Measurements from ENCODE around the gene PTPRB. TPM values are rescaled to one million over a fixed set of nuclear protein-coding genes. Genes with fewer than 3 reads are reported as not detected.

The PTPRB gene
- total RNA-seq, 1 donor from 2014 or later: not detected

GRCh38 chr12:70661466-70662161, 24.4 kb upstream of the PTPRB start:
- DNase-seq: no peak
- no peaks in the 10 kb centered on the region for H3K36me3 Mint-ChIP-seq (ENCODE audit: low read depth)
- ChIA-PET CTCF (no interaction called here), POLR2A (no interaction called here)
- intact Hi-C loops (cut with micrococcal nuclease): no loop called here
- no peak for TF ChIP-seq CTCF (IDR thresholded peaks at IDR 0.05)
- no peaks in the 10 kb centered on the region for H3K9me3 Mint-ChIP-seq
- no peak overlapping the region for H3K27ac Mint-ChIP-seq
- H3K27me3 Mint-ChIP-seq: no peaks in the 10 kb centered on the region
- ATAC-seq (ENCODE audit: low read depth): no peak
- no peak overlapping the region for H3K4me3 Mint-ChIP-seq
- H3K4me1 Mint-ChIP-seq: peaks cover 10% of the 10 kb centered on the region

- Mint-ChIP-seq H3K4me3 (no peak overlapping the region), H3K27me3 (no peaks in the 10 kb centered on the region), H3K36me3 (ENCODE audit: low read depth) (no peaks in the 10 kb centered on the region), H3K9me3 (no peaks in the 10 kb centered on the region), H3K27ac (no peak overlapping the region), H3K4me1 (peaks cover 10% of the 10 kb centered on the region)
- intact Hi-C loops (cut with micrococcal nuclease): no loop called here
- DNase-seq (no peak), ATAC-seq (ENCODE audit: low read depth) (no peak)
- POLR2A ChIA-PET: no interaction called here
- TF ChIP-seq CTCF (IDR thresholded peaks at IDR 0.05): no peak
- CTCF ChIA-PET: no interaction called here
Observed at GRCh38 chr12:70660620-70661219, 23.5 kb upstream of the PTPRB start.

- CTCF ChIA-PET: no interaction called here
- intact Hi-C loops (cut with micrococcal nuclease): no loop called here
- H3K9me3 Mint-ChIP-seq: no peaks in the 10 kb centered on the region
- H3K4me3 Mint-ChIP-seq: no peak overlapping the region
- DNase-seq (no peak), ATAC-seq (ENCODE audit: low read depth) (no peak)
- H3K36me3 Mint-ChIP-seq (ENCODE audit: low read depth): no peaks in the 10 kb centered on the region
- peaks cover 10% of the 10 kb centered on the region for H3K4me1 Mint-ChIP-seq
- H3K27me3 Mint-ChIP-seq: no peaks in the 10 kb centered on the region
- no peak overlapping the region for H3K27ac Mint-ChIP-seq
- TF ChIP-seq CTCF (IDR thresholded peaks at IDR 0.05): no peak
- POLR2A ChIA-PET: no interaction called here
Observed at GRCh38 chr12:70660002-70660604, 22.9 kb upstream of the PTPRB start.

- ChIA-PET CTCF (no interaction called here), POLR2A (no interaction called here)
- TF ChIP-seq CTCF (IDR thresholded peaks at IDR 0.05): no peak
- Mint-ChIP-seq H3K4me1 (peaks cover 10% of the 10 kb centered on the region), H3K27me3 (no peaks in the 10 kb centered on the region), H3K36me3 (ENCODE audit: low read depth) (no peaks in the 10 kb centered on the region), H3K27ac (no peak overlapping the region), H3K4me3 (no peak overlapping the region), H3K9me3 (no peaks in the 10 kb centered on the region)
- intact Hi-C loops (cut with micrococcal nuclease): no loop called here
- DNase-seq: no peak
- no peak for ATAC-seq (ENCODE audit: low read depth)
Observed at GRCh38 chr12:70659077-70659606, 21.9 kb upstream of the PTPRB start.

- Mint-ChIP-seq H3K4me3 (no peak overlapping the region), H3K36me3 (ENCODE audit: low read depth) (no peaks in the 10 kb centered on the region), H3K27ac (no peak overlapping the region), H3K9me3 (no peaks in the 10 kb centered on the region), H3K4me1 (peaks cover 10% of the 10 kb centered on the region), H3K27me3 (no peaks in the 10 kb centered on the region)
- TF ChIP-seq CTCF (IDR thresholded peaks at IDR 0.05): no peak
- DNase-seq: no peak
- intact Hi-C loops (cut with micrococcal nuclease): no loop called here
- ATAC-seq (ENCODE audit: low read depth): no peak
- ChIA-PET CTCF (no interaction called here), POLR2A (no interaction called here)
Observed at GRCh38 chr12:70657616-70658286, 20.5 kb upstream of the PTPRB start.
